Adrenal gland (tissue), 12 donors: ENCODE results near the gene TSPEAR. TPM values are rescaled to one million over a fixed set of nuclear protein-coding genes. Genes with fewer than 3 reads are reported as not detected.

Experiments used
- DNase-seq, 7 donors: peaks; one replicate each; pipeline ENCODE4 v3.0.0-alpha.2; 2019 to 2020
- H3K27ac ChIP-seq, 5 donors: fragments of 200-600 bp; sonication (generic) in 4 of 5; 1 replicate in 3 of 5; 2 replicates in 2 of 5; pipeline versions ENCODE4 v1.5.1 to v1.8.0; 2016 to 2020; ENCODE audit warnings: mild to moderate bottlenecking in 1 of 5
- H3K27me3 ChIP-seq: fragments of 200-600 bp; 2 replicates; pipeline ENCODE4 v1.8.0; 2021
- H3K36me3 ChIP-seq, 2 donors: fragments of 200-600 bp; replicated peaks in 1 of 2; 1 replicate in 1 of 2; 2 replicates in 1 of 2; pipeline versions ENCODE4 v1.5.1 to v1.8.0; 2018 to 2022
- H3K4me1 ChIP-seq, 2 donors: fragments of 200-600 bp; replicated peaks in 1 of 2; 1 replicate in 1 of 2; 2 replicates in 1 of 2; pipeline versions ENCODE4 v1.5.1 to v1.8.0; 2018 to 2021
- H3K4me3 ChIP-seq, 4 donors: fragments of 200-600 bp; sonication (generic) in 3 of 4; one replicate each; pipeline ENCODE4 v1.5.1; 2016 to 2018
- H3K9me3 ChIP-seq, 3 donors: fragments of 200-600 bp; sonication (generic) in 1 of 3; replicated peaks in 1 of 3; 1 replicate in 2 of 3; 2 replicates in 1 of 3; pipeline versions ENCODE4 v1.5.1 to v1.8.0; 2016 to 2021
- CTCF ChIP-seq, 6 experiments: fragments of 450-650 bp in 4 of 6; fragments of 200-600 bp in 2 of 6; sonication (generic) in 1 of 6; IDR thresholded peaks; 1 replicate in 5 of 6; 2 replicates in 1 of 6; pipeline versions ENCODE4 v1.5.1 to v1.8.0; 2016 to 2021; ENCODE audit warnings: antibody characterized with exemption in 6 of 6, mild to moderate bottlenecking in 2 of 6, moderate library complexity in 1 of 6
- POLR2A ChIP-seq, 2 donors: fragments of 450-650 bp; IDR thresholded peaks; one replicate each; pipeline ENCODE4 v1.6.1; 2017; ENCODE audit warnings: antibody characterized with exemption in 2 of 2, mild to moderate bottlenecking in 2 of 2, moderate library complexity in 1 of 2
- WGBS, 4 donors: extraction: QIAGEN DNeasy Blood & Tissue Kit in 2 of 4; methylation state at CpG; one replicate each; pipeline versions ENCODE4 v1.1.5 to v1.1.7; 2013 to 2017; 5-methylcytosine and 5-hydroxymethylcytosine counted together
- intact Hi-C, 2 donors: fragments of 100-400 bp; cut with DNase I; formaldehyde crosslinking; loops; one replicate each; pipeline versions ENCODE4 v1.14.1 to v1.15.0; 2022 to 2023
- polyA plus RNA-seq, 3 donors: library from polyadenylated mRNA; stranded (reverse); fragments of 200-250 nt in 2 of 3; fragments of 350-450 nt in 1 of 3; fragmentation: Illumina TruSeq in 1 of 3; extraction: RNeasy Lipid Tissue Mini Kit (QIAGEN cat#74804) in 1 of 3; gene quantifications; one replicate each; pipeline ENCODE4 v1.2.3, GENCODE V29; 2013 to 2014
- total RNA-seq, 9 donors: library from RNA; depleted of rRNA in 4 of 9; stranded (reverse); fragments of >200 nt in 4 of 9; fragments of 120-200 nt in 1 of 9; fragmentation: NEBNext Ultra II Directional in 1 of 9; extraction: Animal tissue kit (Norgen Biotek cat#: 25700) in 1 of 9; gene quantifications; one replicate each; pipeline versions ENCODE4 v1.1.0 to v1.2.4, GENCODE V29; 2013 to 2023
- donor health status: healthy with polysubstance abuse.
- donor health status: Bipolar disorder and iron deficiency.
- donor health status: DM: yes; HTN: yes; CAD: no.
- donor health status: DM: no; HTN: no; CAD: no.
- donor health status: DM: no; HTN: no; CAD: no.
- donor health status: DM: yes; HTN: yes; CAD: no.

The TSPEAR gene
- total and polyA plus RNA-seq, 12 donors = not detected

GRCh38 chr21:44460441-44460755 lies 251.0 kb downstream of the TSPEAR start:
- DNase-seq = no peak
- TF ChIP-seq POLR2A (IDR thresholded peaks at IDR 0.05) (no peak), CTCF (IDR thresholded peaks at IDR 0.05) (no peak)
- Histone ChIP-seq H3K27ac (no peak overlapping the region), H3K36me3 (no peaks in the 10 kb centered on the region), H3K9me3 (no peaks in the 10 kb centered on the region), H3K27me3 (no peaks in the 10 kb centered on the region), H3K4me3 (no peak overlapping the region), H3K4me1 (peaks cover 4 to 5% of the 10 kb centered on the region in 2 donors)
- intact Hi-C loops = loop anchor here in 1 of 2 donors (10.0 kb wide), 1 partner anchor 136 kb away; no protein-coding TSS in a partner anchor
- WGBS, 4 donors = 84 to 97% (median 96%) methylated on average over 2 to 8 of the region's 8 CpGs

- Histone ChIP-seq H3K4me3 (no peak overlapping the region), H3K27ac (no peak overlapping the region), H3K4me1 (peaks cover 4 to 5% of the 10 kb centered on the region in 2 donors), H3K9me3 (no peaks in the 10 kb centered on the region), H3K27me3 (no peaks in the 10 kb centered on the region), H3K36me3 (no peaks in the 10 kb centered on the region)
- intact Hi-C loops = loop anchor here (10.0 kb wide), 2 partner anchors 115 to 135 kb away; no protein-coding TSS in a partner anchor
- TF ChIP-seq CTCF (IDR thresholded peaks at IDR 0.05) (no peak), POLR2A (IDR thresholded peaks at IDR 0.05) (no peak)
- 80 to 87% (median 83%) methylated on average over 10 to 14 of the region's 14 CpGs for WGBS, 4 donors
- DNase-seq = no peak
These were observed 251.5 kb downstream of the TSPEAR start for GRCh38 chr21:44459712-44460440.

GRCh38 chr21:44458971-44459711 lies 252.2 kb downstream of the TSPEAR start:
- H3K36me3 ChIP-seq = no peaks in the 10 kb centered on the region
- H3K4me3 ChIP-seq = no peak overlapping the region
- no peak overlapping the region for H3K27ac ChIP-seq
- TF ChIP-seq CTCF (IDR thresholded peaks at IDR 0.05) (no peak), POLR2A (IDR thresholded peaks at IDR 0.05) (no peak)
- peaks cover 4 to 5% of the 10 kb centered on the region in 2 donors for H3K4me1 ChIP-seq
- WGBS, 4 donors = 78 to 95% (median 89%) methylated on average over 5 to 19 of the region's 19 CpGs
- H3K27me3 ChIP-seq = no peaks in the 10 kb centered on the region
- intact Hi-C loops = loop anchor here in 1 of 2 donors (10.0 kb wide), 1 partner anchor 114 kb away; no protein-coding TSS in a partner anchor
- no peaks in the 10 kb centered on the region for H3K9me3 ChIP-seq
- DNase-seq = peak in 1 of 7 donors; percentile 5

GRCh38 chr21:44456915-44457736 lies 254.2 kb downstream of the TSPEAR start:
- DNase-seq = peak in 1 of 7 donors; percentile 7
- Histone ChIP-seq H3K36me3 (no peaks in the 10 kb centered on the region), H3K27me3 (no peaks in the 10 kb centered on the region), H3K27ac (no peak overlapping the region), H3K4me3 (no peak overlapping the region), H3K4me1 (peaks cover 4 to 5% of the 10 kb centered on the region in 2 donors), H3K9me3 (no peaks in the 10 kb centered on the region)
- TF ChIP-seq POLR2A (IDR thresholded peaks at IDR 0.05) (no peak), CTCF (IDR thresholded peaks at IDR 0.05) (no peak)
- WGBS, 4 donors = 89 to 97% (median 95%) methylated on average over 17 to 44 of the region's 44 CpGs
- intact Hi-C loops = loop anchor here in 1 of 2 donors (10.0 kb wide), 1 partner anchor 112 kb away; no protein-coding TSS in a partner anchor
